ENCODE results near the gene ANKRD65. TPM values are rescaled to one million over a fixed set of nuclear protein-coding genes. Genes with fewer than 3 reads are reported as not detected.

The ANKRD65 gene
- total and polyA plus RNA-seq, 2 donors (not counting 3 experiments of a cell fraction or from before 2014, with no cell fraction given) = 0.15 to 0.38 TPM

DNA sequence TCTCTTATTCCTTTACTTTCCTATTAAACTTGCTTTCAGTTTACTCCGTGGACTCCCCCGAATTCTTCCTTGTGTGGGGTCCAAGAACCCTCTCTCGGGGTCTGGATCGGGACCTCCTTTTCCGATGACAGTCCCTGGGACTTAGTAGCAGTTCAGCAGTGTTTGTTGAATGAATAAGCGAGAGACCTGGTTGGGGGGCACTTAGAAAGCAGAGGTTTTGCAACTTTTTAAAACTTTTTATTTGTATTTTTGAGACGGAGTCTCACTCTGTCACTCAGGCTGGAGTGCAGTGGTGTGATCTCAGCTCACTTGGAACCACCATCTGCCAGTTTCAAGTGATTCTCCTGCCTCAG, 2.1 kb upstream of the ANKRD65 start:
- H3K4me3 ChIP-seq (replicated peaks in 1 of 3; ENCODE audit: insufficient read depth in 1 of 3, low read depth in 1 of 3, low read length in 3 of 3) = no peak overlapping the region
- H3K4me1 ChIP-seq (ENCODE audit: control insufficient read depth, extremely low read depth, insufficient read depth, low read length) = peaks cover 3% of the 10 kb centered on the region
- no peaks in the 10 kb centered on the region for H3K9me1 ChIP-seq (replicated peaks; ENCODE audit: control insufficient read depth, extremely low read depth, insufficient read depth, low read length)
- no peaks in the 10 kb centered on the region for H3K27me3 ChIP-seq (ENCODE audit: control insufficient read depth in 2 of 2, insufficient read depth in 2 of 2, low read length in 2 of 2)
- DNase-seq (ENCODE audit: low read depth, low spot score) = no peak
- no peaks in the 10 kb centered on the region for H4K20me1 ChIP-seq (replicated peaks; ENCODE audit: control insufficient read depth, extremely low read depth, insufficient read depth, low read length)
- no peaks in the 10 kb centered on the region for H3K79me2 ChIP-seq (ENCODE audit: control insufficient read depth, insufficient read depth, low read length)
- CTCF ChIA-PET = interaction anchor here (1.0 to 2.9 kb wide), 2 partner anchors 18 to 31 kb away, joined by 3 to 8 read pairs; no protein-coding TSS in a partner anchor
- H3K27ac ChIP-seq (ENCODE audit: insufficient read depth, low read depth, low read length) = no peak overlapping the region
- H2AFZ ChIP-seq (ENCODE audit: low read depth, low read length) = no peak overlapping the region
- H3K9ac ChIP-seq (replicated peaks; ENCODE audit: extremely low read depth, insufficient read depth, low read length) = no peak overlapping the region
- H3K36me3 ChIP-seq (ENCODE audit: control insufficient read depth in 2 of 2, extremely low read depth in 1 of 2, insufficient read depth in 2 of 2, low read length in 2 of 2) = no peaks in the 10 kb centered on the region
- POLR2A ChIA-PET = no interaction called here
- no TSS peak for BruUV-seq (replicated peaks)
- H3K9me3 ChIP-seq (replicated peaks; ENCODE audit: control insufficient read depth, insufficient read depth, low read length) = no peaks in the 10 kb centered on the region
- dilution Hi-C loops (cut with MboI; ENCODE audit: extremely low pct_ligation_motif_present, low sequenced_read_pairs) = no loop called here
- H3K4me2 ChIP-seq (ENCODE audit: insufficient read depth, low read length) = no peak overlapping the region
- TF ChIP-seq FOS (IDR thresholded peaks at IDR 0.05; ENCODE audit: borderline replicate concordance, insufficient read depth, low read length) (no peak), JUN (IDR thresholded peaks at IDR 0.05; ENCODE audit: borderline replicate concordance, insufficient read depth, insufficient read length, low read depth) (no peak), GATA2 (IDR thresholded peaks at IDR 0.05; ENCODE audit: insufficient read depth, insufficient read length, low read depth, low read length) (no peak), EZH2 (IDR thresholded peaks at IDR 0.05; ENCODE audit: borderline replicate concordance, low read depth, low read length, severe bottlenecking) (no peak), POLR2AphosphoS5 (IDR thresholded peaks at IDR 0.05; ENCODE audit: insufficient read depth, low read depth, low read length) (no peak), POLR2A (IDR thresholded peaks at IDR 0.05; ENCODE audit: low read depth, low read length) (no peak), MYC (IDR thresholded peaks at IDR 0.05; ENCODE audit: low read depth, low read length) (no peak)
- TF ChIP-seq, protein P1, sequence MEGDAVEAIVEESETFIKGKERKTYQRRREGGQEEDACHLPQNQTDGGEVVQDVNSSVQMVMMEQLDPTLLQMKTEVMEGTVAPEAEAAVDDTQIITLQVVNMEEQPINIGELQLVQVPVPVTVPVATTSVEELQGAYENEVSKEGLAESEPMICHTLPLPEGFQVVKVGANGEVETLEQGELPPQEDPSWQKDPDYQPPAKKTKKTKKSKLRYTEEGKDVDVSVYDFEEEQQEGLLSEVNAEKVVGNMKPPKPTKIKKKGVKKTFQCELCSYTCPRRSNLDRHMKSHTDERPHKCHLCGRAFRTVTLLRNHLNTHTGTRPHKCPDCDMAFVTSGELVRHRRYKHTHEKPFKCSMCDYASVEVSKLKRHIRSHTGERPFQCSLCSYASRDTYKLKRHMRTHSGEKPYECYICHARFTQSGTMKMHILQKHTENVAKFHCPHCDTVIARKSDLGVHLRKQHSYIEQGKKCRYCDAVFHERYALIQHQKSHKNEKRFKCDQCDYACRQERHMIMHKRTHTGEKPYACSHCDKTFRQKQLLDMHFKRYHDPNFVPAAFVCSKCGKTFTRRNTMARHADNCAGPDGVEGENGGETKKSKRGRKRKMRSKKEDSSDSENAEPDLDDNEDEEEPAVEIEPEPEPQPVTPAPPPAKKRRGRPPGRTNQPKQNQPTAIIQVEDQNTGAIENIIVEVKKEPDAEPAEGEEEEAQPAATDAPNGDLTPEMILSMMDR (IDR thresholded peaks at IDR 0.05; ENCODE audit: extremely low read depth in 1 of 2, insufficient read depth in 1 of 2, low read depth in 1 of 2, low read length in 2 of 2) = no peak
- TF ChIP-seq, protein P2, sequence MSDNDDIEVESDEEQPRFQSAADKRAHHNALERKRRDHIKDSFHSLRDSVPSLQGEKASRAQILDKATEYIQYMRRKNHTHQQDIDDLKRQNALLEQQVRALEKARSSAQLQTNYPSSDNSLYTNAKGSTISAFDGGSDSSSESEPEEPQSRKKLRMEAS (IDR thresholded peaks at IDR 0.05; ENCODE audit: insufficient read depth, insufficient read length) = no peak
- FAIRE-seq = no peak
- intact Hi-C loops (cut with micrococcal nuclease) = no loop called here
